ENCODE data around the gene PPARG. TPM values are rescaled to one million over a fixed set of nuclear protein-coding genes. Genes with fewer than 3 reads are reported as not detected.

PPARG gene
- total and polyA plus RNA-seq, 2 of the 13 experiments (the other 11 are each of a cell fraction or from before 2014, with no cell fraction given): 13.9 to 58.3 TPM

- peak; percentile 43; the same call in 1 of the 2 replicates for TF ChIP-seq HDAC2 (CRISPR knock-in tag; IDR thresholded peaks at IDR 0.05)
- TF ChIP-seq ZNF333 (CRISPR knock-in tag; IDR thresholded peaks at IDR 0.05; ENCODE audit: borderline replicate concordance): no peak
- TF ChIP-seq ZNF44 (CRISPR knock-in tag; IDR thresholded peaks at IDR 0.05): no peak
- peak; percentile 18; the same call in 1 of the 2 replicates for TF ChIP-seq ARID5B (CRISPR knock-in tag; IDR thresholded peaks at IDR 0.05)
- peak; percentile 19; the same call in 1 of the 2 replicates for TF ChIP-seq ZC3H13 (CRISPR knock-in tag; IDR thresholded peaks at IDR 0.05)
- TF ChIP-seq ZNF83 (CRISPR knock-in tag; IDR thresholded peaks at IDR 0.05; ENCODE audit: borderline replicate concordance): no peak
- no peak for TF ChIP-seq LCORL (IDR thresholded peaks at IDR 0.05)
- TF ChIP-seq LCORL (CRISPR knock-in tag; IDR thresholded peaks at IDR 0.05): peak; percentile 59
- TF ChIP-seq JARID2 (CRISPR knock-in tag; IDR thresholded peaks at IDR 0.05; ENCODE audit: insufficient replicate concordance): no peak
- TF ChIP-seq SOX5 (CRISPR knock-in tag; IDR thresholded peaks at IDR 0.05; ENCODE audit: borderline replicate concordance): no peak
- TF ChIP-seq PAWR (CRISPR knock-in tag; IDR thresholded peaks at IDR 0.05; ENCODE audit: borderline replicate concordance): no peak
- no peak for TF ChIP-seq IKZF4 (CRISPR knock-in tag; IDR thresholded peaks at IDR 0.05; ENCODE audit: borderline replicate concordance, low read depth, not compliant biosample characterization)
- TF ChIP-seq MED8 (CRISPR knock-in tag; IDR thresholded peaks at IDR 0.05; ENCODE audit: insufficient replicate concordance): peak; percentile 52
- TF ChIP-seq NFRKB (IDR thresholded peaks at IDR 0.05): no peak
- TF ChIP-seq SOX6 (IDR thresholded peaks at IDR 0.05): no peak
- peak; percentile 52; the same call in 1 of the 2 replicates for TF ChIP-seq SOX6 (CRISPR knock-in tag; IDR thresholded peaks at IDR 0.05)
- no peak for TF ChIP-seq SMYD3 (CRISPR knock-in tag; IDR thresholded peaks at IDR 0.05)
- TF ChIP-seq ZNF557 (CRISPR knock-in tag; IDR thresholded peaks at IDR 0.05): no peak
- no peak for TF ChIP-seq PRDM4 (CRISPR knock-in tag; IDR thresholded peaks at IDR 0.05; ENCODE audit: borderline replicate concordance)
- no peak for TF ChIP-seq ZNF20 (CRISPR knock-in tag; IDR thresholded peaks at IDR 0.05)
- TF ChIP-seq ZNF3 (CRISPR knock-in tag; IDR thresholded peaks at IDR 0.05): no peak
- TF ChIP-seq SOX13 (IDR thresholded peaks at IDR 0.05): no peak
- no peak for TF ChIP-seq SOX13 (CRISPR knock-in tag; conservative IDR thresholded peaks at IDR 0.05 in 1 of 2, IDR thresholded peaks at IDR 0.05 in 1 of 2)
- no peak for TF ChIP-seq MAFF (IDR thresholded peaks at IDR 0.05; ENCODE audit: low read depth, low read length)
- TF ChIP-seq WIZ (CRISPR knock-in tag; IDR thresholded peaks at IDR 0.05): no peak
- no peak for TF ChIP-seq ZNF644 (CRISPR knock-in tag; IDR thresholded peaks at IDR 0.05; ENCODE audit: low read depth)
Observed at GRCh38 chr3:12288182-12289129, at the start of gene PPARG (continued).

Data from HepG2 (cell line).